NK-92 (cell line): ENCODE measurements around the gene LMBRD2.
A peak's percentile ranks its signal among the peaks of the same experiment; 100 is the strongest.
"Not testable (repeated sequence)": the region's sequence is repeated elsewhere in the genome, so short reads cannot be mapped to it uniquely, and the experiment has no call there.

Experiments
- DNase-seq: peaks from one replicate; lab custom pipeline; 2025; ENCODE audit not compliant: unreplicated experiment; lab: John Stamatoyannopoulos, UW

The LMBRD2 gene

GRCh38 chr5:36151434-36152323 lies at the start of gene LMBRD2, which contains the start of gene SKP2:
TSS of gene LMBRD2 (minus strand) at chr5:36151887. CDS start at chr5:36143349, 8,538 bp downstream.
TSS of gene SKP2 (plus strand) at chr5:36152111. CDS start at chr5:36152263, 152 bp downstream.
- peak; percentile 89 for DNase-seq

- DNase-seq = no peak
These were observed 48.8 kb upstream of the LMBRD2 start for GRCh38 chr5:36200513-36200912.

- no peak for DNase-seq
These were observed 47.9 kb upstream of the LMBRD2 start for GRCh38 chr5:36199620-36200019.

- not testable (repeated sequence) for DNase-seq
These were observed 47.1 kb upstream of the LMBRD2 start for GRCh38 chr5:36198783-36199182.

- no peak for DNase-seq
These were observed 46.6 kb upstream of the LMBRD2 start for GRCh38 chr5:36198281-36198680.

- no peak for DNase-seq
These were observed 42.1 kb upstream of the LMBRD2 start for GRCh38 chr5:36193746-36194145.

GRCh38 chr5:36184408-36184807 lies 32.7 kb upstream of the LMBRD2 start:
- not testable (repeated sequence) for DNase-seq

GRCh38 chr5:36181774-36182173 lies 30.1 kb upstream of the LMBRD2 start:
- no peak for DNase-seq

- no peak for DNase-seq
These were observed 29.1 kb upstream of the LMBRD2 start for GRCh38 chr5:36180556-36181350.

- no peak for DNase-seq
These were observed 28.3 kb upstream of the LMBRD2 start for GRCh38 chr5:36179950-36180349.

GRCh38 chr5:36178524-36178890 lies 26.8 kb upstream of the LMBRD2 start:
- no peak for DNase-seq

- DNase-seq = no peak
These were observed 26.2 kb upstream of the LMBRD2 start for GRCh38 chr5:36177715-36178523.

GRCh38 chr5:36177154-36177553 lies 25.5 kb upstream of the LMBRD2 start:
- DNase-seq = no peak

- no peak for DNase-seq
These were observed 23.4 kb upstream of the LMBRD2 start for GRCh38 chr5:36175043-36175442.

GRCh38 chr5:36174119-36174518 lies 22.4 kb upstream of the LMBRD2 start:
- DNase-seq = no peak

GRCh38 chr5:36173426-36173825 lies 21.7 kb upstream of the LMBRD2 start:
- DNase-seq = no peak

GRCh38 chr5:36172599-36172998 lies 20.9 kb upstream of the LMBRD2 start:
- DNase-seq = no peak

- DNase-seq = no peak
These were observed 19.2 kb upstream of the LMBRD2 start for GRCh38 chr5:36170832-36171424.

- DNase-seq = no peak
These were observed 17.1 kb upstream of the LMBRD2 start for GRCh38 chr5:36168737-36169136.

GRCh38 chr5:36164461-36164860 lies 12.8 kb upstream of the LMBRD2 start:
- DNase-seq = no peak
